K562 (cell line): Measurements from ENCODE around the gene KCNK3. TPM values are rescaled to one million over a fixed set of nuclear protein-coding genes. Genes with fewer than 3 reads are reported as not detected.
A peak's percentile ranks its signal among the peaks of the same experiment; 100 is the strongest.
"Not testable (repeated sequence)": the region's sequence is repeated elsewhere in the genome, so short reads cannot be mapped to it uniquely, and the experiment has no call there.

Experiments used
- ATAC-seq: fragments of 200-7000 bp; cut with Tn5 transposase; 3 replicates; pipeline ENCODE4 v1.9.1; 2020; ENCODE audit warnings: moderate library complexity
- BruUV-seq: library from RNA; stranded (reverse); fragments of 400-500 nt; replicated peaks from 2 replicates; lab custom pipeline; 2021; lab: Mats Ljungman, UMichigan
- CTCF ChIA-PET: fragments of 300-600 bp; formaldehyde crosslinking; extraction: SDS; loops from one replicate; lab custom pipeline; 2021; ENCODE audit warnings: low intra/inter-chr PET ratio; lab: Yijun Ruan, JAX
- POLR2A ChIA-PET: fragments of 300-600, 350-650 bp; sonication (Branson Sonifier 250); formaldehyde crosslinking; extraction: SDS; loops from one replicate; lab custom pipeline; 2021; ENCODE audit warnings: antibody characterized with exemption, inconsistent platforms; lab: Yijun Ruan, JAX
- DNase-seq, 4 experiments: peaks; one replicate each; pipeline versions ENCODE4 v3.0.0 to v3.0.0-alpha.2; 2011 to 2018; ENCODE audit warnings: low spot score in 3 of 4, mixed read lengths in 3 of 4; ENCODE audit errors: extremely low read depth in 1 of 4
- FAIRE-seq: peaks from 2 replicates; lab custom pipeline; 2011; peaks lifted over from hg19 to GRCh38; lab: Jason Lieb, UNC
- H2AFZ ChIP-seq: 2 replicates; pipeline ENCODE4 v1.6.0; 2011; ENCODE audit warnings: low read depth, low read length, control low read depth, inconsistent platforms
- H3K27ac ChIP-seq: fragments of 200-600 bp; 3 replicates; pipeline ENCODE4 v1.8.0; 2011; ENCODE audit warnings: low read depth, mild to moderate bottlenecking, control low read depth, inconsistent platforms, low read length, moderate library complexity, mixed read lengths; ENCODE audit errors: extremely low read depth
- H3K27me3 ChIP-seq, 2 experiments: fragments of 300-600 bp in 1 of 2; 2 replicates in 1 of 2; 3 replicates in 1 of 2; pipeline versions ENCODE4 v1.6.0 to v1.8.0; 2011; ENCODE audit warnings: inconsistent platforms in 2 of 2, low read length in 2 of 2, mild to moderate bottlenecking in 1 of 2, mixed read lengths in 1 of 2, moderate library complexity in 1 of 2; ENCODE audit not compliant: control insufficient read depth in 2 of 2, insufficient read depth in 2 of 2
- H3K36me3 ChIP-seq: fragments of 300-600 bp; 3 replicates; pipeline ENCODE4 v1.8.0; 2011; ENCODE audit warnings: mild to moderate bottlenecking, low read length, inconsistent platforms; ENCODE audit not compliant: control insufficient read depth, insufficient read depth
- H3K4me1 ChIP-seq, 2 experiments: fragments of 200-600 bp in 1 of 2; replicated peaks in 1 of 2; 2 replicates in 1 of 2; 3 replicates in 1 of 2; pipeline versions ENCODE4 v1.5.1 to v1.8.0; 2011; ENCODE audit warnings: inconsistent platforms in 2 of 2, low read length in 2 of 2, mild to moderate bottlenecking in 1 of 2, mixed read lengths in 1 of 2, moderate library complexity in 1 of 2; ENCODE audit not compliant: control insufficient read depth in 2 of 2, insufficient read depth in 2 of 2
- H3K4me2 ChIP-seq: 2 replicates; pipeline ENCODE4 v1.6.1; 2011; ENCODE audit warnings: low read length, control low read depth, inconsistent platforms, mixed read lengths; ENCODE audit not compliant: insufficient read depth
- H3K4me3 ChIP-seq: fragments of 200-600 bp; sonication (generic), shearing (Covaris generic); 2 replicates; pipeline ENCODE4 v1.5.1; 2016; ENCODE audit warnings: control low read depth, inconsistent platforms
- H3K79me2 ChIP-seq: fragments of 200-600 bp; 3 replicates; pipeline ENCODE4 v1.8.0; 2011; ENCODE audit warnings: low read length, inconsistent platforms; ENCODE audit not compliant: control insufficient read depth, insufficient read depth
- H3K9ac ChIP-seq, 2 experiments: 2 replicates each; pipeline versions ENCODE4 v1.6.0 to v1.6.1; 2011; ENCODE audit warnings: low read depth in 2 of 2, low read length in 2 of 2, control low read depth in 1 of 2, inconsistent platforms in 1 of 2, mild to moderate bottlenecking in 1 of 2, mixed read lengths in 1 of 2; ENCODE audit not compliant: insufficient read depth in 1 of 2
- H3K9me1 ChIP-seq: one replicate; pipeline ENCODE4 v1.6.0; 2011; ENCODE audit warnings: inconsistent platforms, mild to moderate bottlenecking, low read length, moderate library complexity; ENCODE audit not compliant: control insufficient read depth, insufficient read depth
- H3K9me3 ChIP-seq: replicated peaks from 2 replicates; pipeline ENCODE4 v1.5.1; 2011; ENCODE audit warnings: low read depth, low read length, inconsistent platforms; ENCODE audit not compliant: control insufficient read depth, insufficient read depth
- H4K20me1 ChIP-seq: replicated peaks from 2 replicates; pipeline ENCODE4 v1.6.1; 2011; ENCODE audit warnings: low read length, inconsistent platforms, mixed read lengths; ENCODE audit not compliant: control insufficient read depth, insufficient read depth
- CTBP1 ChIP-seq: fragments of 450-650 bp; IDR thresholded peaks from 2 replicates; pipeline ENCODE4 v1.6.1; 2016; ENCODE audit warnings: borderline replicate concordance
- FOXK2 ChIP-seq, 2 experiments: fragments of 450-650 bp; IDR thresholded peaks in 1 of 2; conservative IDR thresholded peaks in 1 of 2; 2 replicates each; pipeline ENCODE4 v1.6.1; 2016; ENCODE audit warnings: low read depth in 2 of 2, mild to moderate bottlenecking in 1 of 2
- HDAC2 ChIP-seq: fragments of 450-650 bp; IDR thresholded peaks from 2 replicates; pipeline ENCODE4 v1.6.1; 2016; ENCODE audit warnings: mild to moderate bottlenecking
- RBBP5 ChIP-seq: fragments of 200-600 bp; sonication (generic); IDR thresholded peaks from 2 replicates; pipeline ENCODE4 v1.6.1; 2012; ENCODE audit warnings: borderline replicate concordance, mild to moderate bottlenecking, low read length, control low read depth, inconsistent platforms; ENCODE audit not compliant: insufficient read depth, poor library complexity, severe bottlenecking
- WGBS: fragments of 100-300 bp; shearing (Covaris generic); methylation state at CpG from one replicate; pipeline ENCODE4 v1.1.6; 2016; ENCODE audit warnings: low coverage, mixed read lengths; ENCODE audit not compliant: insufficient coverage; ENCODE audit errors: missing lambda C conversion rate; 5-methylcytosine and 5-hydroxymethylcytosine counted together
- in situ Hi-C: fragments of 300-500 bp; cut with MboI; formaldehyde crosslinking; loops from 4 replicates; pipeline ENCODE4 v1.15.0; 2018; ENCODE audit warnings: inconsistent platforms, mixed read lengths
- intact Hi-C: fragments of 100-400 bp; cut with micrococcal nuclease; formaldehyde crosslinking; loops from 2 replicates; pipeline ENCODE4 v1.14.2; 2022
- polyA plus RNA-seq, 8 experiments: library from polyadenylated mRNA; depleted of rRNA in 4 of 8; stranded (reverse) in 5 of 8; unstranded in 3 of 8; fragments of >200 nt; fragmentation: Nextera tagmentation in 2 of 8; fragmentation: Illumina TruSeq in 1 of 8; extraction: Ambion mirVana in 2 of 8; extraction: Trizol in 1 of 8; gene quantifications; 2 replicates each; pipeline versions ENCODE4 v1.2.1 to v1.2.3, GENCODE V29; 2011 to 2014; ENCODE audit warnings: inconsistent platforms in 1 of 8, missing spikeins in 1 of 8
- total RNA-seq, 7 experiments: library from RNA; depleted of rRNA in 6 of 7; stranded (reverse); fragments of >200 nt in 6 of 7; fragmentation: Illumina TruSeq in 2 of 7; extraction: Trizol in 2 of 7; gene quantifications; 2 replicates each; pipeline versions ENCODE4 v1.2.1 to v1.2.3, GENCODE V29; 2011 to 2021; ENCODE audit warnings: low replicate concordance in 1 of 7
- TF ChIP-seq, protein P1 (sequence below): IDR thresholded peaks from 2 replicates; pipeline ENCODE4 v1.6.1; 2016; ENCODE audit warnings: missing genetic modification characterization, missing compliant biosample characterization

KCNK3 gene
- total and polyA plus RNA-seq, 9 of the 15 experiments (the other 6 are each of a cell fraction or from before 2014, with no cell fraction given) = 0.01 to 0.20 (median 0.07) TPM; not detected in 5

DNA sequence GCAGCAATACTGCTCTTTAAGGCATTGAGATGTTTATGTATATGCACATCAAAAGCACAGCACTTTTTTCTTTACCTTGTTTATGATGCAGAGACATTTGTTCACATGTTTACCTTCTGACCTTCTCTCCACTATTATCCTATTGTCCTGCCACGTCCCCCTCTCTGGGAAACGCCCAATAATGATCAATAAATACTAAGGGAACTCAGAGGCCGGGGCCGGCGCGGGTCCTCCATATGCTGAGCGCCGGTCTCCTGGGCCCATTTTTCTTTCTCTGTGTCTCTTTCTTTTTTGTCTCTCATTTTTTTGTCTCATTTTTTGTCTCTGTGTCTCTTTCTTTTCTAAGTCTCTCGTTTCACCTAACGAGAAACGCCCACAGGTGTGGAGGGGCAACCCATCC lies 57.9 kb downstream of the KCNK3 start:
- CTCF ChIA-PET = not testable (repeated sequence)

More for the DNA sequence above, 57.9 kb downstream of the KCNK3 start:
- FAIRE-seq = not testable (repeated sequence)
- TF ChIP-seq, protein P1, sequence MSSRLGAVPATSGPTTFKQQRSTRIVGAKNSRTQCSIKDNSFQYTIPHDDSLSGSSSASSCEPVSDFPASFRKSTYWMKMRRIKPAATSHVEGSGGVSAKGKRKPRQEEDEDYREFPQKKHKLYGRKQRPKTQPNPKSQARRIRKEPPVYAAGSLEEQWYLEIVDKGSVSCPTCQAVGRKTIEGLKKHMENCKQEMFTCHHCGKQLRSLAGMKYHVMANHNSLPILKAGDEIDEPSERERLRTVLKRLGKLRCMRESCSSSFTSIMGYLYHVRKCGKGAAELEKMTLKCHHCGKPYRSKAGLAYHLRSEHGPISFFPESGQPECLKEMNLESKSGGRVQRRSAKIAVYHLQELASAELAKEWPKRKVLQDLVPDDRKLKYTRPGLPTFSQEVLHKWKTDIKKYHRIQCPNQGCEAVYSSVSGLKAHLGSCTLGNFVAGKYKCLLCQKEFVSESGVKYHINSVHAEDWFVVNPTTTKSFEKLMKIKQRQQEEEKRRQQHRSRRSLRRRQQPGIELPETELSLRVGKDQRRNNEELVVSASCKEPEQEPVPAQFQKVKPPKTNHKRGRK (tag) = 0 out of 2 replicates have a peak, but pooled peaks have one; percentile 16
- TF ChIP-seq HDAC2 (0 out of 2 replicates have a peak, but pooled peaks have one; percentile 1), RBBP5 (peak; percentile 36), FOXK2 (conservative IDR thresholded peaks at IDR 0.05 in 1 of 2, IDR thresholded peaks at IDR 0.05 in 1 of 2; ENCODE audit: low read depth in 2 of 2) (0 out of 4 replicates have a peak, but pooled peaks of 1 of the 2 experiments have one; percentile 14), CTBP1 (0 out of 2 replicates have a peak, but pooled peaks have one; percentile 22)
- TF ChIP-seq, all 486 proteins: peak for 5; not testable (repeated sequence) for 481
- H3K9me1 ChIP-seq, DNase-seq, H3K36me3 ChIP-seq, H3K4me3 ChIP-seq, H3K79me2 ChIP-seq, H4K20me1 ChIP-seq, H3K27me3 ChIP-seq, intact Hi-C loops, H3K9me3 ChIP-seq, H3K4me2 ChIP-seq, in situ Hi-C loops, ATAC-seq, BruUV-seq, POLR2A ChIA-PET: not testable (repeated sequence)
- Histone ChIP-seq H3K9ac (peak overlapping the region in 1 of 2 experiments; percentile 31; a peak in 2 of 4 replicates), H2AFZ (peak overlapping the region; percentile 67), H3K27ac (peak overlapping the region; percentile 60; the same call in 2 of the 3 replicates), H3K4me1 (peaks cover 14 to 16% of the 10 kb centered on the region in 2 experiments)
- WGBS = 33% methylated on average over 11 of the region's 11 CpGs
